Adrenal gland (tissue), 12 donors: ENCODE data around the gene PDSS1. TPM values are rescaled to one million over a fixed set of nuclear protein-coding genes. Genes with fewer than 3 reads are reported as not detected.
"Not testable (repeated sequence)": the region's sequence is repeated elsewhere in the genome, so short reads cannot be mapped to it uniquely, and the experiment has no call there.

ENCODE experiments used
- DNase-seq, 7 donors: peaks; one replicate each; pipeline ENCODE4 v3.0.0-alpha.2; 2019 to 2020
- H3K27ac ChIP-seq, 5 donors: fragments of 200-600 bp; sonication (generic) in 4 of 5; 1 replicate in 3 of 5; 2 replicates in 2 of 5; pipeline versions ENCODE4 v1.5.1 to v1.8.0; 2016 to 2020; ENCODE audit warnings: mild to moderate bottlenecking in 1 of 5
- H3K27me3 ChIP-seq: fragments of 200-600 bp; 2 replicates; pipeline ENCODE4 v1.8.0; 2021
- H3K36me3 ChIP-seq, 2 donors: fragments of 200-600 bp; replicated peaks in 1 of 2; 1 replicate in 1 of 2; 2 replicates in 1 of 2; pipeline versions ENCODE4 v1.5.1 to v1.8.0; 2018 to 2022
- H3K4me1 ChIP-seq, 2 donors: fragments of 200-600 bp; replicated peaks in 1 of 2; 1 replicate in 1 of 2; 2 replicates in 1 of 2; pipeline versions ENCODE4 v1.5.1 to v1.8.0; 2018 to 2021
- H3K4me3 ChIP-seq, 4 donors: fragments of 200-600 bp; sonication (generic) in 3 of 4; one replicate each; pipeline ENCODE4 v1.5.1; 2016 to 2018
- H3K9me3 ChIP-seq, 3 donors: fragments of 200-600 bp; sonication (generic) in 1 of 3; replicated peaks in 1 of 3; 1 replicate in 2 of 3; 2 replicates in 1 of 3; pipeline versions ENCODE4 v1.5.1 to v1.8.0; 2016 to 2021
- CTCF ChIP-seq, 6 experiments: fragments of 450-650 bp in 4 of 6; fragments of 200-600 bp in 2 of 6; sonication (generic) in 1 of 6; IDR thresholded peaks; 1 replicate in 5 of 6; 2 replicates in 1 of 6; pipeline versions ENCODE4 v1.5.1 to v1.8.0; 2016 to 2021; ENCODE audit warnings: antibody characterized with exemption in 6 of 6, mild to moderate bottlenecking in 2 of 6, moderate library complexity in 1 of 6
- POLR2A ChIP-seq, 2 donors: fragments of 450-650 bp; IDR thresholded peaks; one replicate each; pipeline ENCODE4 v1.6.1; 2017; ENCODE audit warnings: antibody characterized with exemption in 2 of 2, mild to moderate bottlenecking in 2 of 2, moderate library complexity in 1 of 2
- WGBS, 4 donors: extraction: QIAGEN DNeasy Blood & Tissue Kit in 2 of 4; methylation state at CpG; one replicate each; pipeline versions ENCODE4 v1.1.5 to v1.1.7; 2013 to 2017; 5-methylcytosine and 5-hydroxymethylcytosine counted together
- intact Hi-C, 2 donors: fragments of 100-400 bp; cut with DNase I; formaldehyde crosslinking; loops; one replicate each; pipeline versions ENCODE4 v1.14.1 to v1.15.0; 2022 to 2023
- polyA plus RNA-seq, 3 donors: library from polyadenylated mRNA; stranded (reverse); fragments of 200-250 nt in 2 of 3; fragments of 350-450 nt in 1 of 3; fragmentation: Illumina TruSeq in 1 of 3; extraction: RNeasy Lipid Tissue Mini Kit (QIAGEN cat#74804) in 1 of 3; gene quantifications; one replicate each; pipeline ENCODE4 v1.2.3, GENCODE V29; 2013 to 2014
- total RNA-seq, 9 donors: library from RNA; depleted of rRNA in 4 of 9; stranded (reverse); fragments of >200 nt in 4 of 9; fragments of 120-200 nt in 1 of 9; fragmentation: NEBNext Ultra II Directional in 1 of 9; extraction: Animal tissue kit (Norgen Biotek cat#: 25700) in 1 of 9; gene quantifications; one replicate each; pipeline versions ENCODE4 v1.1.0 to v1.2.4, GENCODE V29; 2013 to 2023
- donor health status: healthy with polysubstance abuse.
- donor health status: Bipolar disorder and iron deficiency.
- donor health status: DM: yes; HTN: yes; CAD: no.
- donor health status: DM: no; HTN: no; CAD: no.
- donor health status: DM: no; HTN: no; CAD: no.
- donor health status: DM: yes; HTN: yes; CAD: no.

The PDSS1 gene
- total and polyA plus RNA-seq, 12 donors, result 1.2 to 7.4 (median 3.1) TPM

DNA sequence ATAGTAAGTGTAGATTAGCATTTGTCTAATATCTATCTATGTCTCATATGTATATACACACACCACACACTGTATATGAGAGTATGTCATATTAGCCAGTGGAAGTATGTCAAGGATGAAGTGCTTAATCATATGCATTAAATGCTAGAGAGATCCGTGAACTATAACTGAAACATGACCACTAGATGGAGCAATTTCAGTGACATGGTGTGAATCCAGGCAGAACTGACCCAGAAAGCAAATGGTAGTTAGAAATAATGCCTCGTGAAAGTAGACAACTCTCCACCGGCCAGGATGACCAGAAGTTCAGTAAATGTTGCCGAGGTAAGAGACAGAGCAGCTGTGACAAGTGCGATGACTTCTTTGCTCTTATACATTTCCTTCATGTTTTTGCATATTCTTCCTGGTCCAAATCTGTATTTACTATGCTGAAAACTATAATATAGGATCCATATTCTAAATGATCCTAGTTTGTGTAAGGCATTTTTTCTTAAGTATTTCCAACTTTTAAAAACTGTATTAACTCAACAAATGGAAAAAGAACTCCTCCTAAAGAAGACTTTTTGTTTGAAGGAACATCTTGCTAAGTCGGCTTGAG, 12.7 kb upstream of the PDSS1 start:
- 21 to 23% (median 21%) methylated on average over 6 of the region's 6 CpGs for WGBS, 4 donors
- H3K27me3 ChIP-seq, H3K4me3 ChIP-seq, H3K36me3 ChIP-seq, H3K4me1 ChIP-seq, H3K9me3 ChIP-seq, H3K27ac ChIP-seq, intact Hi-C loops: not testable (repeated sequence)
- TF ChIP-seq CTCF (IDR thresholded peaks at IDR 0.05), result peak in 5 of 6 experiments; percentile 30 to 57 (median 42)
- peak in 1 of 7 donors; percentile 2 for DNase-seq

GRCh38 chr10:26685441-26685840, 12.1 kb upstream of the PDSS1 start:
- WGBS, 4 donors, result 71 to 86% (median 77%) methylated on average over 3 of the region's 3 CpGs
- no peak for TF ChIP-seq CTCF (IDR thresholded peaks at IDR 0.05)
- TF ChIP-seq POLR2A (IDR thresholded peaks at IDR 0.05), result no peak
- H3K9me3 ChIP-seq, result no peaks in the 10 kb centered on the region
- no peak for DNase-seq
- no peak overlapping the region for H3K27ac ChIP-seq
- no peaks in the 10 kb centered on the region for H3K4me1 ChIP-seq
- no peak overlapping the region for H3K4me3 ChIP-seq
- peaks cover 4% of the 10 kb centered on the region for H3K27me3 ChIP-seq
- intact Hi-C loops, result no loop called here
- no peaks in the 10 kb centered on the region for H3K36me3 ChIP-seq

DNA sequence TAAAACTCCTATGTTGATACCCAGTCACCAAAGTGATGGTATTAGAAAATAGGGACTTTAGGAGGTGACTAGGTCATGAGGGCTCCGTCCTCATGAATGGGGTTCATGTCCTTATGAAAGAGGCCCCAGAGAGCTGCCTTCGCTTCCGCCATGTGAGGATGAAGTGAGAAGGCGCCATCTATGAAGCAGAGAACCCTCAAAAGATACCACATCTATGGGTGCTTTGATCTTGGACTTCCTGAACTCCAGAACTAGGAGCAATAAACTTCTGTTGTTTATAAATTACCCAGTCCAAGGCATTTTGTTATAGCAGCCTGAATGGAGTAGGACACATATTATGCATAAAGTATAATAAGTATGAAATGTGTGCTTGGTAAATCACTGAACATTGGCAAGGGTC, 8.1 kb upstream of the PDSS1 start:
- 73 to 88% (median 83%) methylated on average over 4 of the region's 4 CpGs for WGBS, 4 donors
- no peak for TF ChIP-seq CTCF (IDR thresholded peaks at IDR 0.05)
- no peak for TF ChIP-seq POLR2A (IDR thresholded peaks at IDR 0.05)
- Histone ChIP-seq H3K4me3 (no peak overlapping the region), H3K27me3 (no peaks in the 10 kb centered on the region), H3K27ac (no peak overlapping the region), H3K36me3 (no peaks in the 10 kb centered on the region), H3K4me1 (no peaks in the 10 kb centered on the region), H3K9me3 (no peaks in the 10 kb centered on the region)
- intact Hi-C loops, result no loop called here
- DNase-seq, result no peak

GRCh38 chr10:26690731-26691475, 6.6 kb upstream of the PDSS1 start:
- Histone ChIP-seq H3K4me3 (no peak overlapping the region), H3K9me3 (no peaks in the 10 kb centered on the region), H3K36me3 (no peaks in the 10 kb centered on the region), H3K27ac (no peak overlapping the region), H3K4me1 (no peaks in the 10 kb centered on the region), H3K27me3 (no peaks in the 10 kb centered on the region)
- TF ChIP-seq POLR2A (IDR thresholded peaks at IDR 0.05), result no peak
- no peak for TF ChIP-seq CTCF (IDR thresholded peaks at IDR 0.05)
- 35 to 58% (median 48%) methylated on average over 6 of the region's 6 CpGs for WGBS, 4 donors
- DNase-seq, result no peak
- intact Hi-C loops, result no loop called here

GRCh38 chr10:26694536-26694935, 3.0 kb upstream of the PDSS1 start:
- DNase-seq, H3K4me1 ChIP-seq, H3K27ac ChIP-seq, H3K27me3 ChIP-seq, H3K4me3 ChIP-seq, H3K36me3 ChIP-seq, H3K9me3 ChIP-seq, intact Hi-C loops: not testable (repeated sequence)
- WGBS, 4 donors, result 73 to 79% (median 78%) methylated on average over 4 of the region's 4 CpGs
